BJ (cell line): ENCODE results near the gene MYO5C. TPM values are rescaled to one million over a fixed set of nuclear protein-coding genes. Genes with fewer than 3 reads are reported as not detected.

Experiments
- CTCF ChIA-PET: fragments of 350-600 bp; formaldehyde crosslinking; extraction: SDS; loops from one replicate; lab custom pipeline; 2021; ENCODE audit warnings: antibody characterized with exemption, inconsistent platforms; lab: Yijun Ruan, JAX
- POLR2A ChIA-PET: fragments of 300-600 bp; sonication (Branson Sonifier 250); formaldehyde crosslinking; extraction: SDS; loops from one replicate; lab custom pipeline; 2021; ENCODE audit warnings: antibody characterized with exemption; lab: Charles Lee
- DNase-seq: peaks from one replicate; pipeline ENCODE4 v3.0.0-alpha.2; 2011; ENCODE audit warnings: low read depth
- H3K27me3 ChIP-seq: 2 replicates; pipeline ENCODE4 v1.6.0; 2011; ENCODE audit warnings: low read length; ENCODE audit not compliant: control insufficient read depth, insufficient read depth
- H3K36me3 ChIP-seq: 2 replicates; pipeline ENCODE4 v1.5.1; 2011; ENCODE audit warnings: low read length; ENCODE audit not compliant: control insufficient read depth, insufficient read depth
- H3K4me3 ChIP-seq: 2 replicates; pipeline ENCODE4 v1.5.1; 2011; ENCODE audit warnings: low read depth, mild to moderate bottlenecking, control low read depth, low read length
- polyA plus RNA-seq: library from polyadenylated mRNA; depleted of rRNA; stranded (reverse); fragments of >200 nt; gene quantifications from 2 replicates; pipeline ENCODE4 v1.2.3, GENCODE V29; 2011
- TF ChIP-seq, protein P1 (sequence below): IDR thresholded peaks from 2 replicates; pipeline ENCODE4 v1.5.1; 2011; ENCODE audit warnings: low read depth, mild to moderate bottlenecking, control low read depth, inconsistent platforms, low read length, moderate library complexity; ENCODE audit not compliant: insufficient read depth

Gene MYO5C
- polyA plus RNA-seq, 1 experiment, result 0.13 TPM

DNA sequence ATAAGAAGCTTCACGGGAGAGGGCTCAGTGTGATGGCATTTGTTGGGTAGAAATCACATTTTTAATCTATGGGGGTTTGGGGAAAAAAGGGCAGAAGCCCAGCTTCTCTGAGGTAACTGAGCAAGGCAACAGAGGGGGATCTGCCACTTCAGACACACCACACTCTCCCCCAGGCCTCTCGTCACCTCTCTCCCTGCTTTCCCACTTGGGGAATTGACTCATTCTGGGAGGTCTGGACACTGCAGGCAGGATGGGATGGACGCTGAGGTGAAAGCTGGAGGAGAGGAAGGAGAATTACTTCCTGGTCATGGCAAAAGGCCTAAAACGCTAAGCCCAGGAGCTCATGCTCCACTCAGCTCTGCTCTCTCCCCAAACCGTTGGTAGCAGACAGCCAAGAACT lies 33.2 kb downstream of the MYO5C start:
- no peaks in the 10 kb centered on the region for H3K36me3 ChIP-seq
- no peak for DNase-seq
- TF ChIP-seq, protein P1, sequence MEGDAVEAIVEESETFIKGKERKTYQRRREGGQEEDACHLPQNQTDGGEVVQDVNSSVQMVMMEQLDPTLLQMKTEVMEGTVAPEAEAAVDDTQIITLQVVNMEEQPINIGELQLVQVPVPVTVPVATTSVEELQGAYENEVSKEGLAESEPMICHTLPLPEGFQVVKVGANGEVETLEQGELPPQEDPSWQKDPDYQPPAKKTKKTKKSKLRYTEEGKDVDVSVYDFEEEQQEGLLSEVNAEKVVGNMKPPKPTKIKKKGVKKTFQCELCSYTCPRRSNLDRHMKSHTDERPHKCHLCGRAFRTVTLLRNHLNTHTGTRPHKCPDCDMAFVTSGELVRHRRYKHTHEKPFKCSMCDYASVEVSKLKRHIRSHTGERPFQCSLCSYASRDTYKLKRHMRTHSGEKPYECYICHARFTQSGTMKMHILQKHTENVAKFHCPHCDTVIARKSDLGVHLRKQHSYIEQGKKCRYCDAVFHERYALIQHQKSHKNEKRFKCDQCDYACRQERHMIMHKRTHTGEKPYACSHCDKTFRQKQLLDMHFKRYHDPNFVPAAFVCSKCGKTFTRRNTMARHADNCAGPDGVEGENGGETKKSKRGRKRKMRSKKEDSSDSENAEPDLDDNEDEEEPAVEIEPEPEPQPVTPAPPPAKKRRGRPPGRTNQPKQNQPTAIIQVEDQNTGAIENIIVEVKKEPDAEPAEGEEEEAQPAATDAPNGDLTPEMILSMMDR, result no peak
- no peak overlapping the region for H3K4me3 ChIP-seq
- ChIA-PET CTCF (interaction anchor here (1.1 to 1.8 kb wide), 4 partner anchors 8 to 473 kb away, joined by 3 to 4 read pairs (median 3); no protein-coding TSS in a partner anchor), POLR2A (no interaction called here)
- H3K27me3 ChIP-seq, result no peaks in the 10 kb centered on the region

GRCh38 chr15:52261498-52262242 lies 33.9 kb downstream of the MYO5C start:
- ChIA-PET POLR2A (interaction anchor here (0.5 to 0.6 kb wide), 2 partner anchors 13 to 314 kb away, joined by 3 to 10 read pairs; no protein-coding TSS in a partner anchor), CTCF (interaction anchor here (1.1 to 2.4 kb wide), 5 partner anchors 9 to 474 kb away, joined by 3 to 13 read pairs (median 3); no protein-coding TSS in a partner anchor)
- no peaks in the 10 kb centered on the region for H3K27me3 ChIP-seq
- TF ChIP-seq, protein P1, result peak; percentile 33
- H3K4me3 ChIP-seq, result no peak overlapping the region
- peak; percentile 43 for DNase-seq
- no peaks in the 10 kb centered on the region for H3K36me3 ChIP-seq

- ChIA-PET CTCF (interaction anchor here (1.0 to 2.4 kb wide), 3 partner anchors 9 to 474 kb away, joined by 3 to 13 read pairs (median 3); no protein-coding TSS in a partner anchor), POLR2A (no interaction called here)
- TF ChIP-seq, protein P1, result no peak
- Histone ChIP-seq H3K4me3 (no peak overlapping the region), H3K27me3 (no peaks in the 10 kb centered on the region), H3K36me3 (no peaks in the 10 kb centered on the region)
- no peak for DNase-seq
Measured at GRCh38 chr15:52261026-52261425, 34.6 kb downstream of the MYO5C start.

DNA sequence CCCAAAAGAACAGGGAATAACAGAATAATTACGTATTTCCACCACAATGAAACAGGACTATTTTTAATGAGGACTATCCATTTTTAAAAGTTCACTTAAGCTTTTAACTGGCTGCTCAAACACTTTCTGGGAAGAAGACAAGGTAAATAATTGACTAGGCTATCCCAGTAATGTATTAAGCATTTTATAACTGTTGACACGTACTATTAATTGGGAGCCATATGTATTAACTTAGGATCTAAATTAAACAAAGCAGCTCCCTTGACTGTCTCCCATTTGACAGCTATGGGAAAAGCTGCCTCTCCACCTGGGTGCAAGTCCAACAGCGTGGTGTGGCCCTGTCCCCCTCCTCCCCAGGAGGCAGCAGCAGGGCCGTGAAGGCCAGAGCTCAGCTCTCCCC lies 36.1 kb downstream of the MYO5C start:
- TF ChIP-seq, protein P1, result no peak
- no peak overlapping the region for H3K4me3 ChIP-seq
- POLR2A ChIA-PET, result interaction anchor here (0.7 kb wide), 1 partner anchor 220 kb away, joined by 3 read pairs; no protein-coding TSS in a partner anchor
- no peaks in the 10 kb centered on the region for H3K27me3 ChIP-seq
- H3K36me3 ChIP-seq, result no peaks in the 10 kb centered on the region
- CTCF ChIA-PET, result interaction anchor here (2.4 kb wide), 1 partner anchor 475 kb away, joined by 13 read pairs; no protein-coding TSS in a partner anchor
- DNase-seq, result no peak

DNA sequence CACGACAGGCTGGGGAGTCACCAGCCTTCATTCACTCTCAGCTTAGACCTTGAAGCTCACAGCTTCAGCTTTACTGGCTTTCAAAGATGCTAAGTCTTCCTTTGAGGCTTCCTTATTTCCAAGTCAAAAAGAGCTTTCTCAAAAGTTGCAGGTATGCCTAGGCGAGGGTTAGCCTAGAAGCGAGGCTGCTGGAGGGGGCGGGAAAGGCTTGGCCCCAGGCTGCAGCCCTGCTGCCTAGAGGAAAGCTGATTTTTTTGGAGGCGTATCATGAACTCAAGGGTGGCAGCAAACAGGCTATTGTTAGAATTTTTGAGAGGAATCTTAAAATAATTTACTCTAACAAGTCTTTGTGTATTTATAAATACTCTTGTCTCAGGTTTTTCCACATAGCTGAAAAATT lies 37.1 kb downstream of the MYO5C start:
- POLR2A ChIA-PET, result interaction anchor here (0.6 kb wide), 1 partner anchor 104 kb away, joined by 3 read pairs; no protein-coding TSS in a partner anchor
- TF ChIP-seq, protein P1, result no peak
- DNase-seq, result no peak
- CTCF ChIA-PET, result interaction anchor here (0.9 to 7.0 kb wide), 2 partner anchors 471 to 476 kb away, joined by 3 to 83 read pairs; no protein-coding TSS in a partner anchor
- no peaks in the 10 kb centered on the region for H3K36me3 ChIP-seq
- H3K27me3 ChIP-seq, result no peaks in the 10 kb centered on the region
- no peak overlapping the region for H3K4me3 ChIP-seq
